Neuronal stem cell (in vitro differentiated cells): ENCODE results near the gene FYN.

ENCODE experiments used
- DNase-seq: peaks from one replicate; pipeline ENCODE4 v3.0.0-alpha.2; 2013; ENCODE audit warnings: low spot score
- H2AFZ ChIP-seq: one replicate; pipeline ENCODE4 v1.6.1; 2013; ENCODE audit warnings: mild to moderate bottlenecking, low read length, inconsistent platforms
- H2AK5ac ChIP-seq: 2 replicates; pipeline ENCODE4 v1.6.1; 2013; ENCODE audit warnings: low read depth, mild to moderate bottlenecking, inconsistent platforms, low read length, moderate library complexity, mixed read lengths
- H2BK120ac ChIP-seq: 2 replicates; pipeline ENCODE4 v1.6.1; 2013; ENCODE audit warnings: low read depth, mild to moderate bottlenecking, inconsistent platforms, low read length, moderate library complexity, mixed read lengths
- H2BK12ac ChIP-seq: one replicate; pipeline ENCODE4 v1.6.1; 2013; ENCODE audit warnings: low read length, inconsistent platforms
- H2BK15ac ChIP-seq: 2 replicates; pipeline ENCODE4 v1.6.1; 2013; ENCODE audit warnings: mild to moderate bottlenecking, low read length, inconsistent platforms, mixed read lengths
- H2BK5ac ChIP-seq: one replicate; pipeline ENCODE4 v1.6.1; 2013; ENCODE audit warnings: inconsistent platforms, mild to moderate bottlenecking, low read length, moderate library complexity
- H3K14ac ChIP-seq: one replicate; pipeline ENCODE4 v1.6.1; 2013; ENCODE audit warnings: low read length, inconsistent platforms
- H3K18ac ChIP-seq: 2 replicates; pipeline ENCODE4 v1.6.1; 2013; ENCODE audit warnings: low read length, inconsistent platforms
- H3K23ac ChIP-seq: 2 replicates; pipeline ENCODE4 v1.6.1; 2013; ENCODE audit warnings: low read depth, mild to moderate bottlenecking, mixed read lengths, low read length, inconsistent platforms; ENCODE audit not compliant: poor library complexity
- H3K27ac ChIP-seq: replicated peaks from 3 replicates; pipeline ENCODE4 v1.5.1; 2013; ENCODE audit warnings: low read length, inconsistent platforms
- H3K27me3 ChIP-seq, 3 experiments: 2 replicates each; pipeline ENCODE4 v1.6.1; 2013; ENCODE audit warnings: low read length in 3 of 3, mild to moderate bottlenecking in 2 of 3, inconsistent platforms in 1 of 3, low read depth in 1 of 3, mixed read lengths in 1 of 3, moderate library complexity in 1 of 3; ENCODE audit not compliant: control insufficient read depth in 3 of 3, insufficient read depth in 3 of 3
- H3K36me3 ChIP-seq, 2 donors: replicated peaks in 1 of 2; 2 replicates each; pipeline ENCODE4 v1.6.1; 2013; ENCODE audit warnings: low read length in 2 of 2; ENCODE audit not compliant: control insufficient read depth in 2 of 2, insufficient read depth in 2 of 2
- H3K4ac ChIP-seq: 2 replicates; pipeline ENCODE4 v1.6.1; 2013; ENCODE audit warnings: inconsistent platforms, mild to moderate bottlenecking, low read length, moderate library complexity
- H3K4me1 ChIP-seq, 2 donors: 1 replicate in 1 of 2; 2 replicates in 1 of 2; pipeline ENCODE4 v1.6.1; 2013; ENCODE audit warnings: low read length in 2 of 2, low read depth in 1 of 2; ENCODE audit not compliant: control insufficient read depth in 2 of 2, insufficient read depth in 1 of 2
- H3K4me2 ChIP-seq: one replicate; pipeline ENCODE4 v1.6.1; 2013; ENCODE audit warnings: mild to moderate bottlenecking, low read length, inconsistent platforms; ENCODE audit not compliant: insufficient read depth, poor library complexity, severe bottlenecking
- H3K4me3 ChIP-seq, 2 donors: 2 replicates each; pipeline ENCODE4 v1.5.1; 2013; ENCODE audit warnings: low read length in 2 of 2, mild to moderate bottlenecking in 2 of 2, inconsistent platforms in 1 of 2, moderate library complexity in 1 of 2
- H3K79me1 ChIP-seq: one replicate; pipeline ENCODE4 v1.6.1; 2013; ENCODE audit warnings: low read depth, mild to moderate bottlenecking, inconsistent platforms, low read length, moderate library complexity
- H3K9ac ChIP-seq: one replicate; pipeline ENCODE4 v1.6.1; 2013; ENCODE audit warnings: mild to moderate bottlenecking, low read depth, low read length, inconsistent platforms; ENCODE audit not compliant: poor library complexity
- H3K9me3 ChIP-seq, 2 donors: replicated peaks in 1 of 2; 2 replicates each; pipeline versions ENCODE3 to v1.6.1; 2013; ENCODE audit warnings: low read length in 2 of 2, mild to moderate bottlenecking in 2 of 2, inconsistent platforms in 1 of 2, low read depth in 1 of 2, mixed read lengths in 1 of 2, moderate library complexity in 1 of 2; ENCODE audit not compliant: control insufficient read depth in 2 of 2, insufficient read depth in 1 of 2
- H4K8ac ChIP-seq: one replicate; pipeline ENCODE4 v1.6.1; 2013; ENCODE audit warnings: low read depth, mild to moderate bottlenecking, inconsistent platforms, low read length, moderate library complexity
- H4K91ac ChIP-seq: one replicate; pipeline ENCODE4 v1.6.1; 2013; ENCODE audit warnings: low read length, low read depth, mild to moderate bottlenecking, inconsistent platforms; ENCODE audit not compliant: poor library complexity
- WGBS, 2 donors: extraction: QIAGEN DNeasy Blood & Tissue Kit; methylation state at CpG; one replicate each; pipeline ENCODE4 v1.1.7; 2013; ENCODE audit warnings: missing lambda C conversion rate in 2 of 2, mixed read lengths in 1 of 2; ENCODE audit not compliant: insufficient read length in 2 of 2, insufficient replicate concordance in 1 of 2; ENCODE audit errors: extremely low coverage in 2 of 2; 5-methylcytosine and 5-hydroxymethylcytosine counted together

Gene FYN

GRCh38 chr6:111687652-111688051, 185.6 kb downstream of the FYN start:
- no peak for DNase-seq
- Histone ChIP-seq H4K8ac (no peak overlapping the region), H3K9ac (no peak overlapping the region), H2BK120ac (no peak overlapping the region), H3K9me3 (no peaks in the 10 kb centered on the region), H3K4me1 (peaks cover 11 to 25% of the 10 kb centered on the region in 2 donors), H3K27me3 (no peaks in the 10 kb centered on the region), H2AFZ (no peak overlapping the region), H3K23ac (no peak overlapping the region), H4K91ac (no peak overlapping the region), H3K4me3 (no peak overlapping the region), H3K4ac (no peak overlapping the region), H3K14ac (no peak overlapping the region), H3K36me3 (peaks cover 30 to 82% of the 10 kb centered on the region in 2 donors), H3K27ac (no peak overlapping the region), H2AK5ac (no peak overlapping the region), H2BK12ac (no peak overlapping the region), H3K18ac (no peak overlapping the region), H2BK5ac (no peak overlapping the region), H2BK15ac (no peak overlapping the region), H3K79me1 (no peaks in the 10 kb centered on the region), H3K4me2 (no peak overlapping the region)

DNA sequence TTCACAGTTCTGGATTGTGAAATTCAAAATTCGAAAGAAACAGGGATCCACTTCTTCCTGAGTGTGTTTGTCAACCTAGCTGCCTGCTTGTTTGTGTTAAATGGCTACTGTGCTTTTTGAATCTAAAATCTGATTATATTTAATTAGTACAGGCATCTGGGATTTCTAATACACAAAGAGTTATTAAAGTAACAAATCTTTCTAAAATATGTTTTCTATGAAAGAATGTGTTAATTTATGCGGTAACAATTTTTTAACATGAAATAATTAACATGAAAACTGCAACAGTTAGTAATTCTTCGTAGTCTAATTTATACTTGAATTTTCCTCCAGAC, 186.4 kb downstream of the FYN start:
- no peak overlapping the region for H3K18ac ChIP-seq
- H3K27ac ChIP-seq, result peak overlapping the region; percentile 48
- no peak overlapping the region for H2BK12ac ChIP-seq
- H4K91ac ChIP-seq, result no peak overlapping the region
- no peak overlapping the region for H3K4ac ChIP-seq
- H3K4me1 ChIP-seq, result peaks cover 11 to 25% of the 10 kb centered on the region in 2 donors
- no peak overlapping the region for H3K9ac ChIP-seq
- H4K8ac ChIP-seq, result no peak overlapping the region
- no peak overlapping the region for H3K4me3 ChIP-seq
- no CpG with 5 or more reads among the region's 3 CpGs for WGBS, 2 donors
- no peak overlapping the region for H3K23ac ChIP-seq
- no peak overlapping the region for H2AK5ac ChIP-seq
- H3K14ac ChIP-seq, result no peak overlapping the region
- H3K9me3 ChIP-seq, result no peaks in the 10 kb centered on the region
- no peak overlapping the region for H2BK15ac ChIP-seq
- no peak overlapping the region for H2AFZ ChIP-seq
- no peak overlapping the region for H2BK5ac ChIP-seq
- no peaks in the 10 kb centered on the region for H3K79me1 ChIP-seq
- H3K27me3 ChIP-seq, result no peaks in the 10 kb centered on the region
- DNase-seq, result no peak
- no peak overlapping the region for H3K4me2 ChIP-seq
- no peak overlapping the region for H2BK120ac ChIP-seq
- H3K36me3 ChIP-seq, result peaks cover 27 to 82% of the 10 kb centered on the region in 2 donors

- no peak overlapping the region for H3K23ac ChIP-seq
- H4K91ac ChIP-seq, result no peak overlapping the region
- peak overlapping the region in 1 of 2 donors; percentile 3 for H3K4me3 ChIP-seq
- H2BK120ac ChIP-seq, result no peak overlapping the region
- no peak overlapping the region for H2AFZ ChIP-seq
- peak overlapping the region; percentile 48 for H3K27ac ChIP-seq
- H3K9me3 ChIP-seq, result no peaks in the 10 kb centered on the region
- peaks cover 2% of the 10 kb centered on the region for H3K79me1 ChIP-seq
- no peaks in the 10 kb centered on the region for H3K27me3 ChIP-seq
- no peak overlapping the region for H4K8ac ChIP-seq
- H2AK5ac ChIP-seq, result no peak overlapping the region
- H2BK5ac ChIP-seq, result no peak overlapping the region
- H3K4me2 ChIP-seq, result no peak overlapping the region
- WGBS, 2 donors, result no CpG with 5 or more reads among the region's 19 CpGs
- no peak overlapping the region for H2BK12ac ChIP-seq
- no peak overlapping the region for H3K9ac ChIP-seq
- peaks cover 11 to 25% of the 10 kb centered on the region in 2 donors for H3K4me1 ChIP-seq
- H3K18ac ChIP-seq, result no peak overlapping the region
- H3K14ac ChIP-seq, result no peak overlapping the region
- H2BK15ac ChIP-seq, result no peak overlapping the region
- peak; percentile 62 for DNase-seq
- no peak overlapping the region for H3K4ac ChIP-seq
- H3K36me3 ChIP-seq, result peaks cover 27 to 82% of the 10 kb centered on the region in 2 donors
Measured at GRCh38 chr6:111686249-111686931, 186.9 kb downstream of the FYN start.

GRCh38 chr6:111685526-111685925, 187.7 kb downstream of the FYN start:
- Histone ChIP-seq H3K4me2 (no peak overlapping the region), H3K18ac (no peak overlapping the region), H3K27me3 (no peaks in the 10 kb centered on the region), H3K36me3 (peaks cover 24 to 79% of the 10 kb centered on the region in 2 donors), H2BK5ac (no peak overlapping the region), H3K9me3 (no peaks in the 10 kb centered on the region), H3K14ac (no peak overlapping the region), H3K27ac (peak overlapping the region; percentile 48), H3K4me3 (no peak overlapping the region), H3K4ac (no peak overlapping the region), H3K23ac (no peak overlapping the region), H3K9ac (no peak overlapping the region), H2BK12ac (no peak overlapping the region), H3K79me1 (peaks cover 2% of the 10 kb centered on the region), H3K4me1 (peaks cover 11 to 25% of the 10 kb centered on the region in 2 donors), H2AK5ac (no peak overlapping the region), H4K8ac (no peak overlapping the region), H2BK120ac (no peak overlapping the region), H2AFZ (no peak overlapping the region), H4K91ac (no peak overlapping the region), H2BK15ac (no peak overlapping the region)
- DNase-seq, result no peak
- no CpG with 5 or more reads among the region's 2 CpGs for WGBS, 2 donors
